ENCODE results near the gene PHC1.
"Not testable (repeated sequence)": the region's sequence is repeated elsewhere in the genome, so short reads cannot be mapped to it uniquely, and the experiment has no call there.

The PHC1 gene

GRCh38 chr12:8922544-8922943 is 8.2 kb downstream of the PHC1 start:
- TF ChIP-seq, protein P1, sequence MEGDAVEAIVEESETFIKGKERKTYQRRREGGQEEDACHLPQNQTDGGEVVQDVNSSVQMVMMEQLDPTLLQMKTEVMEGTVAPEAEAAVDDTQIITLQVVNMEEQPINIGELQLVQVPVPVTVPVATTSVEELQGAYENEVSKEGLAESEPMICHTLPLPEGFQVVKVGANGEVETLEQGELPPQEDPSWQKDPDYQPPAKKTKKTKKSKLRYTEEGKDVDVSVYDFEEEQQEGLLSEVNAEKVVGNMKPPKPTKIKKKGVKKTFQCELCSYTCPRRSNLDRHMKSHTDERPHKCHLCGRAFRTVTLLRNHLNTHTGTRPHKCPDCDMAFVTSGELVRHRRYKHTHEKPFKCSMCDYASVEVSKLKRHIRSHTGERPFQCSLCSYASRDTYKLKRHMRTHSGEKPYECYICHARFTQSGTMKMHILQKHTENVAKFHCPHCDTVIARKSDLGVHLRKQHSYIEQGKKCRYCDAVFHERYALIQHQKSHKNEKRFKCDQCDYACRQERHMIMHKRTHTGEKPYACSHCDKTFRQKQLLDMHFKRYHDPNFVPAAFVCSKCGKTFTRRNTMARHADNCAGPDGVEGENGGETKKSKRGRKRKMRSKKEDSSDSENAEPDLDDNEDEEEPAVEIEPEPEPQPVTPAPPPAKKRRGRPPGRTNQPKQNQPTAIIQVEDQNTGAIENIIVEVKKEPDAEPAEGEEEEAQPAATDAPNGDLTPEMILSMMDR (IDR thresholded peaks at IDR 0.05; ENCODE audit: extremely low read depth, missing control alignments) = no peak

GRCh38 chr12:8930655-8931323 is 16.5 kb downstream of the PHC1 start:
- DNase-seq (ENCODE audit: low spot score) = not testable (repeated sequence)

More at GRCh38 chr12:8922544-8922943, 8.2 kb downstream of the PHC1 start:
- no peak for DNase-seq (ENCODE audit: low spot score)

GRCh38 chr12:8932464-8932863 is 18.2 kb downstream of the PHC1 start:
- not testable (repeated sequence) for DNase-seq (ENCODE audit: low spot score)

GRCh38 chr12:8934080-8934479 is 19.8 kb downstream of the PHC1 start:
- DNase-seq (ENCODE audit: low spot score) = not testable (repeated sequence)

DNA sequence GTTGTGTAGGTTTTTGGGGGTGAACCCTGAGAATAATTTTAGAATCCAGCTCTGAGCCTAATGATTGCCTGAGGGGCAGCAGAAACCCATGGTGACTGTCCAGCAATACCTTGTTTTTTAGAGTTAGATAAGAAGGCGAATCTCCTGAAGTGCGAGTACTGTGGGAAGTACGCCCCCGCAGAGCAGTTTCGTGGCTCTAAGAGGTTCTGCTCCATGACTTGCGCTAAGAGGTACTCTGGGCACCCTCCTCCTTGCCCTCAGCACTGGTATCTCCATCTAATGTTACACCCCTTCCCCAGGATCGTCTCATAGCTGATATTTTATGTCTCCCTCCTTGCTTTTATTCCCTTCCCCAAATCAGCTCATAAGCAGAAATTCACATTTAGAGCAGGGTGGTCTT is 22.4 kb downstream of the PHC1 start:
- TF ChIP-seq, protein P1 (IDR thresholded peaks at IDR 0.05; ENCODE audit: extremely low read depth, missing control alignments) = no peak
- DNase-seq (ENCODE audit: low spot score) = no peak

- not testable (repeated sequence) for DNase-seq (ENCODE audit: low spot score)
These were observed 23.6 kb downstream of the PHC1 start for GRCh38 chr12:8937842-8938442.

- TF ChIP-seq, protein P1 (IDR thresholded peaks at IDR 0.05; ENCODE audit: extremely low read depth, missing control alignments) = no peak
- no peak for DNase-seq (ENCODE audit: low spot score)
These were observed 27.6 kb downstream of the PHC1 start for GRCh38 chr12:8941691-8942478.

DNA sequence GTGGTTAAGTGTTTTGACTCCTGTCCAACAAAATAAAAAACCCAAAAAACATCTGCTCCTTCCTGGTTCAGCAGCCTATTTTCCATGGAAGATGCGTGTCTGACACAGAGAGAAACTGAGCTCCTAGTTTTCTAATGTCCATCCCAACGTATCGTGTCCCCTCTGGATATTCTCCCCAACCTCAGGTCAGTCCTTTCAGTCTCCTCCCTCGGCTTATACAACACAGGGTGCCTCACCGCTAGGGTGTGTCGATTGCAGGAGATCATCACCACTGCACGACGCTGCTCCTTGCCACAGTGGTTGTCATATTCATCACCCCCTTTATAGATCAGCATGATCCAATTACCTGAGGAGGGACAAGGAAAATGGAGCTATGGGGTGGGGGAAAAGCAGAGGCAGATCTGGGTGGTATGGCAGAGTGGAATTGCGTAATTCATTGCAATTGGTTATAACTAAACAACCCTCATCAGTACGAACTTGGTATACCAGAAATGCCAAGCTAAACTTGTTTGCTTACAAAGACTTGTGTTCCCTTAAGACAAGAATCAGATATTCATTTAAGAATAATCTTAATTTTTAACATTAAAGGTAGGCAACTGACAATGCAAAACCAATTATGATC is 29.4 kb downstream of the PHC1 start:
- DNase-seq (ENCODE audit: low spot score) = no peak
- TF ChIP-seq, protein P1 (IDR thresholded peaks at IDR 0.05; ENCODE audit: extremely low read depth, missing control alignments) = no peak

- DNase-seq (ENCODE audit: low spot score) = no peak
- TF ChIP-seq, protein P1 (IDR thresholded peaks at IDR 0.05; ENCODE audit: extremely low read depth, missing control alignments) = no peak
These were observed 32.4 kb downstream of the PHC1 start for GRCh38 chr12:8946733-8947132.

Data from GM20000 (cell line).